OCI-LY7 (cell line): Measurements from ENCODE around the gene TNFRSF9. TPM values are rescaled to one million over a fixed set of nuclear protein-coding genes. Genes with fewer than 3 reads are reported as not detected.
"Not testable (repeated sequence)": the region's sequence is repeated elsewhere in the genome, so short reads cannot be mapped to it uniquely, and the experiment has no call there.

Experiments
- BruUV-seq: library from RNA; stranded (reverse); fragments of 400-500 nt; replicated peaks from 2 replicates; lab custom pipeline; 2021; lab: Mats Ljungman, UMichigan
- CTCF ChIA-PET: fragments of 300-600 bp; sonication (Branson Sonifier 250); formaldehyde crosslinking; loops from one replicate; lab custom pipeline; 2022; ENCODE audit warnings: antibody characterized with exemption; ENCODE audit not compliant: unreplicated experiment; lab: Charles Lee
- POLR2A ChIA-PET: fragments of 300-600 bp; sonication (Branson Sonifier 250); formaldehyde crosslinking; loops from one replicate; lab custom pipeline; 2022; ENCODE audit warnings: antibody characterized with exemption; lab: Charles Lee
- DNase-seq: peaks from one replicate; pipeline ENCODE4 v3.0.0-alpha.2; 2015; ENCODE audit warnings: low spot score
- H2AFZ ChIP-seq: fragments of 200-600 bp; sonication (generic), shearing (Covaris generic); 2 replicates; pipeline ENCODE4 v1.6.1; 2014; ENCODE audit warnings: mild to moderate bottlenecking, antibody characterized with exemption, low read length, moderate library complexity
- H3K27ac ChIP-seq: fragments of 200-600 bp; sonication (generic); 2 replicates; pipeline ENCODE4 v1.5.1; 2014; ENCODE audit warnings: mixed run types, low read depth, mild to moderate bottlenecking, moderate library complexity, low read length, inconsistent platforms; ENCODE audit not compliant: poor library complexity, severe bottlenecking
- H3K36me3 ChIP-seq: fragments of 200-600 bp; sonication (generic); 2 replicates; pipeline ENCODE4 v1.6.1; 2014; ENCODE audit warnings: mild to moderate bottlenecking, antibody characterized with exemption, low read length, moderate library complexity, mixed read lengths; ENCODE audit not compliant: insufficient read depth
- H3K4me1 ChIP-seq: fragments of 200-600 bp; sonication (generic); 2 replicates; pipeline ENCODE4 v1.5.1; 2014; ENCODE audit warnings: mild to moderate bottlenecking, low read length; ENCODE audit not compliant: insufficient read depth, poor library complexity, severe bottlenecking
- H3K4me2 ChIP-seq: fragments of 200-600 bp; sonication (generic); 2 replicates; pipeline ENCODE4 v1.6.1; 2014; ENCODE audit warnings: mild to moderate bottlenecking, low read length
- H3K4me3 ChIP-seq: fragments of 200-600 bp; sonication (generic); 2 replicates; pipeline ENCODE4 v1.5.1; 2014; ENCODE audit warnings: mild to moderate bottlenecking, low read depth, low read length; ENCODE audit not compliant: poor library complexity, severe bottlenecking
- H3K79me2 ChIP-seq: fragments of 200-600 bp; sonication (generic); 2 replicates; pipeline ENCODE4 v1.6.1; 2016; ENCODE audit warnings: low read depth, mild to moderate bottlenecking, low read length, moderate library complexity, mixed read lengths; ENCODE audit not compliant: insufficient read depth
- H3K9me2 ChIP-seq: fragments of 200-600 bp; sonication (generic); 2 replicates; pipeline ENCODE4 v1.6.1; 2016; ENCODE audit warnings: mild to moderate bottlenecking, low read length, mixed read lengths; ENCODE audit not compliant: insufficient read depth
- H3K9me3 ChIP-seq: fragments of 200-600 bp; sonication (generic); 2 replicates; pipeline ENCODE4 v1.6.1; 2014; ENCODE audit warnings: mild to moderate bottlenecking, mixed run types, low read length, mixed read lengths
- H4K20me1 ChIP-seq: fragments of 200-600 bp; sonication (generic); 2 replicates; pipeline ENCODE4 v1.6.1; 2014; ENCODE audit warnings: mild to moderate bottlenecking, antibody characterized with exemption, low read length, moderate library complexity, mixed read lengths; ENCODE audit not compliant: insufficient read depth
- EZH2phosphoT487 ChIP-seq: fragments of 200-600 bp; sonication (generic); IDR thresholded peaks from 2 replicates; pipeline ENCODE4 v1.6.1; 2018; ENCODE audit warnings: low read depth, borderline replicate concordance, mild to moderate bottlenecking, mixed run types, antibody characterized with exemption, low read length, moderate library complexity, mixed read lengths
- intact Hi-C: fragments of 100-400 bp; cut with micrococcal nuclease; formaldehyde crosslinking; loops from one replicate; pipeline ENCODE4 v1.10.0; 2022; ENCODE audit not compliant: unreplicated experiment
- total RNA-seq, 2 experiments: library from RNA; depleted of rRNA in 1 of 2; stranded (reverse); fragments of >200 nt in 1 of 2; shearing (Covaris generic) in 1 of 2; gene quantifications; 2 replicates each; pipeline ENCODE4 v1.2.3, GENCODE V29; 2014 to 2022
- TF ChIP-seq, protein P1 (sequence below): fragments of 200-600 bp; sonication (generic); conservative IDR thresholded peaks from 2 replicates; pipeline ENCODE4 v1.5.1; 2014; ENCODE audit warnings: mild to moderate bottlenecking, antibody characterized with exemption, low read length, moderate library complexity, mixed read lengths

The TNFRSF9 gene
- total RNA-seq, 2 experiments from 2014 or later = not detected

- peaks cover 38% of the 10 kb centered on the region for H3K4me1 ChIP-seq
- DNase-seq, H2AFZ ChIP-seq, H3K27ac ChIP-seq, H4K20me1 ChIP-seq, CTCF ChIA-PET, H3K9me2 ChIP-seq, H3K9me3 ChIP-seq, BruUV-seq: not testable (repeated sequence)
- peak overlapping the region; percentile 87 for H3K4me2 ChIP-seq
- intact Hi-C loops = loop anchor here (5.0 kb wide), 1 partner anchor 191 kb away; the partner anchor contains the start of gene VAMP3
- peaks cover 49% of the 10 kb centered on the region for H3K79me2 ChIP-seq
- H3K36me3 ChIP-seq = peaks cover 56% of the 10 kb centered on the region
- peak overlapping the region; percentile 84 for H3K4me3 ChIP-seq
- POLR2A ChIA-PET = interaction anchor here (1.0 kb wide), 1 partner anchor 54 kb away, joined by 9 read pairs; no protein-coding TSS in a partner anchor
Measured at GRCh38 chr1:7963378-7963730, 22.7 kb upstream of the TNFRSF9 start.

GRCh38 chr1:7962636-7963377 lies 22.2 kb upstream of the TNFRSF9 start:
- H3K36me3 ChIP-seq = peaks cover 52% of the 10 kb centered on the region
- no peak overlapping the region for H2AFZ ChIP-seq
- peak overlapping the region; percentile 87 for H3K4me2 ChIP-seq
- H3K79me2 ChIP-seq = peaks cover 45% of the 10 kb centered on the region
- intact Hi-C loops = loop anchor here (5.0 kb wide), 1 partner anchor 191 kb away; the partner anchor contains the start of gene VAMP3
- H3K27ac ChIP-seq = peak overlapping the region; percentile 39
- peaks cover 38% of the 10 kb centered on the region for H3K4me1 ChIP-seq
- H3K9me2 ChIP-seq = no peaks in the 10 kb centered on the region
- no peak for DNase-seq
- no TSS peak for BruUV-seq
- TF ChIP-seq, protein P1, sequence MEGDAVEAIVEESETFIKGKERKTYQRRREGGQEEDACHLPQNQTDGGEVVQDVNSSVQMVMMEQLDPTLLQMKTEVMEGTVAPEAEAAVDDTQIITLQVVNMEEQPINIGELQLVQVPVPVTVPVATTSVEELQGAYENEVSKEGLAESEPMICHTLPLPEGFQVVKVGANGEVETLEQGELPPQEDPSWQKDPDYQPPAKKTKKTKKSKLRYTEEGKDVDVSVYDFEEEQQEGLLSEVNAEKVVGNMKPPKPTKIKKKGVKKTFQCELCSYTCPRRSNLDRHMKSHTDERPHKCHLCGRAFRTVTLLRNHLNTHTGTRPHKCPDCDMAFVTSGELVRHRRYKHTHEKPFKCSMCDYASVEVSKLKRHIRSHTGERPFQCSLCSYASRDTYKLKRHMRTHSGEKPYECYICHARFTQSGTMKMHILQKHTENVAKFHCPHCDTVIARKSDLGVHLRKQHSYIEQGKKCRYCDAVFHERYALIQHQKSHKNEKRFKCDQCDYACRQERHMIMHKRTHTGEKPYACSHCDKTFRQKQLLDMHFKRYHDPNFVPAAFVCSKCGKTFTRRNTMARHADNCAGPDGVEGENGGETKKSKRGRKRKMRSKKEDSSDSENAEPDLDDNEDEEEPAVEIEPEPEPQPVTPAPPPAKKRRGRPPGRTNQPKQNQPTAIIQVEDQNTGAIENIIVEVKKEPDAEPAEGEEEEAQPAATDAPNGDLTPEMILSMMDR = no peak
- TF ChIP-seq EZH2phosphoT487 = no peak
- POLR2A ChIA-PET = interaction anchor here (0.6 to 1.4 kb wide), 3 partner anchors 9 to 54 kb away, joined by 3 to 9 read pairs (median 3); no protein-coding TSS in a partner anchor
- H3K4me3 ChIP-seq = peak overlapping the region; percentile 84
- no peaks in the 10 kb centered on the region for H3K9me3 ChIP-seq
- CTCF ChIA-PET = interaction anchor here (0.6 kb wide), 1 partner anchor 31 kb away, joined by 3 read pairs; no protein-coding TSS in a partner anchor
- H4K20me1 ChIP-seq = peaks cover 6% of the 10 kb centered on the region; the same call in 1 of the 2 replicates

DNA sequence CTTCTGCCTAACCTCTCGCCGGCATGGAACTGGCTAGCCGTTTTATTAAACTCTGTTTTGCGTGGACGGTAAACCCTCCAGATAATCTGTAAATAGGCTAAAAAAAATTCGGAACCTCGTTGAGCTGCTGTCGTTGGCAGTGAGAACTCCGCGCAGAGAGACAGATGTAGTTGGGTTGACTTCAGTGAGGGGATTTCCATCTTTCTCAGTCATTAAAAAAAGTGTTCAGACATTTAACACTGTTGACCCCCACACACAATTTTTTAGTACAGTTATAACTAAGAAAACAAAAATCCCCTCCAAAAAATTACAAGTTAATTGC lies 21.3 kb upstream of the TNFRSF9 start:
- POLR2A ChIA-PET = interaction anchor here (1.4 kb wide), 1 partner anchor 14 kb away, joined by 3 read pairs; no protein-coding TSS in a partner anchor
- Histone ChIP-seq H3K79me2 (peaks cover 37% of the 10 kb centered on the region), H3K4me3 (peak overlapping the region; percentile 84), H3K27ac (peak overlapping the region; percentile 39), H3K9me2 (no peaks in the 10 kb centered on the region), H4K20me1 (peaks cover 4% of the 10 kb centered on the region; the same call in 1 of the 2 replicates), H3K36me3 (peaks cover 43% of the 10 kb centered on the region), H3K4me1 (peaks cover 30% of the 10 kb centered on the region), H3K4me2 (peak overlapping the region; percentile 87), H2AFZ (peak overlapping the region; percentile 14; the same call in 1 of the 2 replicates), H3K9me3 (no peaks in the 10 kb centered on the region)
- intact Hi-C loops = loop anchor here (5.0 kb wide), 1 partner anchor 190 kb away; the partner anchor contains the start of gene VAMP3
- no peak for TF ChIP-seq EZH2phosphoT487
- TF ChIP-seq, protein P1 = no peak
- no peak for DNase-seq
- CTCF ChIA-PET = no interaction called here
- BruUV-seq = no TSS peak
